Transverse colon (tissue), 4 donors: ENCODE measurements around the gene DGKD. TPM values are rescaled to one million over a fixed set of nuclear protein-coding genes. Genes with fewer than 3 reads are reported as not detected.

Source experiments
- DNase-seq: peaks from one replicate; pipeline ENCODE4 v3.0.0-alpha.2; 2019
- H3K27ac ChIP-seq, 4 donors: fragments of 200-600 bp; sonication (generic); 2 replicates each; pipeline ENCODE4 v1.5.1; 2016 to 2018; ENCODE audit warnings: inconsistent platforms in 4 of 4
- H3K27me3 ChIP-seq: fragments of 200-600 bp; sonication (generic); 2 replicates; pipeline ENCODE4 v1.5.1; 2017; ENCODE audit warnings: inconsistent platforms
- H3K36me3 ChIP-seq, 4 donors: fragments of 200-600 bp; sonication (generic); 2 replicates each; pipeline ENCODE4 v1.5.1; 2017 to 2019; ENCODE audit warnings: inconsistent platforms in 4 of 4
- H3K4me1 ChIP-seq, 4 donors: fragments of 200-600 bp; sonication (generic); 2 replicates each; pipeline ENCODE4 v1.5.1; 2017 to 2020; ENCODE audit warnings: inconsistent platforms in 4 of 4
- H3K4me3 ChIP-seq, 4 donors: fragments of 200-600 bp; sonication (generic); 1 replicate in 1 of 4; 2 replicates in 3 of 4; pipeline versions ENCODE4 v1.5.1 to v1.6.1; 2017 to 2019; ENCODE audit warnings: inconsistent platforms in 4 of 4
- H3K9me3 ChIP-seq, 2 donors: fragments of 200-600 bp; sonication (generic); 2 replicates each; pipeline ENCODE4 v1.5.1; 2017 to 2019; ENCODE audit warnings: inconsistent platforms in 2 of 2
- CTCF ChIP-seq, 5 experiments: fragments of 200-600 bp in 3 of 5; fragments of 450-650 bp in 2 of 5; sonication (generic) in 3 of 5; IDR thresholded peaks; 1 replicate in 2 of 5; 2 replicates in 3 of 5; pipeline ENCODE4 v1.5.1; 2016 to 2017; ENCODE audit warnings: antibody characterized with exemption in 5 of 5, inconsistent platforms in 3 of 5, mild to moderate bottlenecking in 2 of 5, moderate library complexity in 1 of 5
- EP300 ChIP-seq: sonication (generic); formaldehyde crosslinking; IDR thresholded peaks from one replicate; pipeline ENCODE4 v1.6.1; 2017; ENCODE audit warnings: antibody characterized with exemption, low read depth
- POLR2A ChIP-seq: fragments of 450-650 bp; IDR thresholded peaks from one replicate; pipeline ENCODE4 v1.6.1; 2016; ENCODE audit warnings: antibody characterized with exemption, mild to moderate bottlenecking, moderate library complexity
- POLR2AphosphoS5 ChIP-seq, 3 donors: sonication (generic); formaldehyde crosslinking; IDR thresholded peaks; one replicate each; pipeline ENCODE4 v1.6.1; 2016; ENCODE audit warnings: antibody characterized with exemption in 3 of 3
- WGBS, 2 donors: methylation state at CpG; one replicate each; pipeline ENCODE4 v1.1.5; 2018; ENCODE audit warnings: low coverage in 1 of 2; 5-methylcytosine and 5-hydroxymethylcytosine counted together
- in situ Hi-C, 4 donors: fragments of 200-750 bp; cut with MboI; loops; one replicate each; pipeline versions ENCODE4 v1.15.0 to v1.15.1; 2017; ENCODE audit warnings: low sequenced_read_pairs in 3 of 4, low pct_ligation_motif_present in 1 of 4, low pct_unique_long_range_greater_than_20kb in 1 of 4
- intact Hi-C: fragments of 100-400 bp; cut with DNase I; formaldehyde crosslinking; loops from one replicate; pipeline ENCODE4 v1.15.1; 2023; ENCODE audit warnings: low total_unique reads
- total RNA-seq, 4 donors: library from RNA; depleted of rRNA; stranded (reverse); fragments of >200 nt; gene quantifications; one replicate each; pipeline ENCODE4 v1.1.0, GENCODE V29; 2016

Gene DGKD
- total RNA-seq, 4 donors from 2014 or later, result 55.7 to 166 (median 91.5) TPM

GRCh38 chr2:233491326-233491725 is 137.0 kb downstream of the DGKD start:
- H3K27me3 ChIP-seq, result no peaks in the 10 kb centered on the region
- no peak overlapping the region for H3K27ac ChIP-seq
- TF ChIP-seq POLR2A (no peak), POLR2AphosphoS5 (IDR thresholded peaks at IDR 0.05) (no peak), EP300 (no peak), CTCF (IDR thresholded peaks at IDR 0.05) (no peak)
- DNase-seq, result no peak
- H3K9me3 ChIP-seq, result no peaks in the 10 kb centered on the region
- 80 to 84% methylated on average over 1 to 3 of the region's 3 CpGs for WGBS, 2 donors
- no peaks in the 10 kb centered on the region for H3K4me1 ChIP-seq
- in situ Hi-C loops (no loop called here), intact Hi-C loops (no loop called here)
- H3K4me3 ChIP-seq, result no peak overlapping the region
- H3K36me3 ChIP-seq, result peaks cover 0 to 23% (median 4%) of the 10 kb centered on the region in 4 donors

GRCh38 chr2:233492078-233492477 is 137.8 kb downstream of the DGKD start:
- TF ChIP-seq EP300 (no peak), POLR2AphosphoS5 (IDR thresholded peaks at IDR 0.05) (no peak), POLR2A (no peak)
- Histone ChIP-seq H3K4me3 (no peak overlapping the region), H3K9me3 (no peaks in the 10 kb centered on the region), H3K27me3 (no peaks in the 10 kb centered on the region), H3K27ac (no peak overlapping the region), H3K36me3 (peaks cover 0 to 25% (median 4%) of the 10 kb centered on the region in 4 donors), H3K4me1 (no peaks in the 10 kb centered on the region)
- no peak for DNase-seq
- intact Hi-C loops, result no loop called here
- 86 to 88% methylated on average over 4 of the region's 4 CpGs for WGBS, 2 donors
- in situ Hi-C loops, result no loop called here

GRCh38 chr2:233492751-233493150 is 138.5 kb downstream of the DGKD start:
- WGBS, 2 donors, result 90 to 94% methylated on average over 2 to 4 of the region's 4 CpGs
- Histone ChIP-seq H3K4me1 (no peaks in the 10 kb centered on the region), H3K36me3 (peaks cover 0 to 31% (median 5%) of the 10 kb centered on the region in 4 donors), H3K27me3 (no peaks in the 10 kb centered on the region), H3K4me3 (no peak overlapping the region), H3K27ac (no peak overlapping the region), H3K9me3 (no peaks in the 10 kb centered on the region)
- intact Hi-C loops (no loop called here), in situ Hi-C loops (no loop called here)
- no peak for TF ChIP-seq EP300
- TF ChIP-seq POLR2A, result no peak
- no peak for TF ChIP-seq CTCF (IDR thresholded peaks at IDR 0.05)
- DNase-seq, result no peak

GRCh38 chr2:233495503-233496496 is 141.5 kb downstream of the DGKD start:
- TF ChIP-seq POLR2AphosphoS5 (IDR thresholded peaks at IDR 0.05) (no peak), EP300 (no peak), CTCF (IDR thresholded peaks at IDR 0.05) (no peak), POLR2A (no peak)
- no peak overlapping the region for H3K27ac ChIP-seq
- peaks cover 0 to 34% (median 6%) of the 10 kb centered on the region in 4 donors for H3K36me3 ChIP-seq
- peaks cover 0 to 6% (median 0%) of the 10 kb centered on the region in 4 donors for H3K4me1 ChIP-seq
- no peaks in the 10 kb centered on the region for H3K27me3 ChIP-seq
- no peak for DNase-seq
- WGBS, 2 donors, result 87% methylated on average over 10 of the region's 10 CpGs
- intact Hi-C loops (no loop called here), in situ Hi-C loops (no loop called here)
- no peak overlapping the region for H3K4me3 ChIP-seq
- H3K9me3 ChIP-seq, result no peaks in the 10 kb centered on the region
